ENCODE data around the gene NAV1.
"Not testable (repeated sequence)": the region's sequence is repeated elsewhere in the genome, so short reads cannot be mapped to it uniquely, and the experiment has no call there.

Gene NAV1

GRCh38 chr1:201528631-201529252 lies 10.2 kb upstream of the NAV1 start:
- DNase-seq, result no peak

DNA sequence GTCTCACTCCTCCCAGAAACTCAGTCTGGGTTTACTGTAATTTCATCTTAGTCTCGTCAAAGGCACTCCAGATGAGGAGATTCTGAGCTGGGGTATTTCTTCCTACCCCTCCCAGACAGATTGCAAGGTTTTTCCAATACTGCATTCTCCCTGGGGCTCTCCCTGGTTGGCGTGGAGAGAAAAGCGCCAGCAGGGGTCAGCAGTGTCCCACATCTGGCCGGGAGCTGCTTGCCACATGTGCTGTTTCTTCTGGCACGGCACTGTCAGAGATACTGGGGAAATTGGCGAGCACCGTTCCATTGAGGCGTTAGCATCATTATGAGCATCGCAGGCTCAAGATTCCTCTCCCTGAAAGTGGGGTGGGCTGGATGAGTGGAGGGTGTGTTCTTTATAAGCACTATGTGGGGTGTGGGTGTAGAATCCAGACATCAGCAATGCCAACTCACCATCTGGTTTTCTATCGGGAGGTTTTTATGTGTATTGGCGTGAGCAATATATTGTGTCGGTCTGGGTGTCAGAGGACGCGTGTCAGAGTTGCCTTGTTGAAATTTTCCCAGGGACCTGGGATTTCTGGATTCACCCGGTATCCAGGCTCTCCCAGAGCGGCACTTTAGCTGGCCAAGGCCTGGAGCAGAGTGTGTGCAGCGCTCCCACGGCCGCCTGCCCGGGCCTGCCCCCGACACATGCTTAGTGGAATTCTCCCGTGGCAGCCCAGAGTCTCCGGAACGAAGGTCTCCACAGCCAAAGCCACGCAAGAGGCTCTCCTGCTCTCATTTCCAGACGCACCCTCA lies 8.0 kb upstream of the NAV1 start:
- DNase-seq, result no peak

DNA sequence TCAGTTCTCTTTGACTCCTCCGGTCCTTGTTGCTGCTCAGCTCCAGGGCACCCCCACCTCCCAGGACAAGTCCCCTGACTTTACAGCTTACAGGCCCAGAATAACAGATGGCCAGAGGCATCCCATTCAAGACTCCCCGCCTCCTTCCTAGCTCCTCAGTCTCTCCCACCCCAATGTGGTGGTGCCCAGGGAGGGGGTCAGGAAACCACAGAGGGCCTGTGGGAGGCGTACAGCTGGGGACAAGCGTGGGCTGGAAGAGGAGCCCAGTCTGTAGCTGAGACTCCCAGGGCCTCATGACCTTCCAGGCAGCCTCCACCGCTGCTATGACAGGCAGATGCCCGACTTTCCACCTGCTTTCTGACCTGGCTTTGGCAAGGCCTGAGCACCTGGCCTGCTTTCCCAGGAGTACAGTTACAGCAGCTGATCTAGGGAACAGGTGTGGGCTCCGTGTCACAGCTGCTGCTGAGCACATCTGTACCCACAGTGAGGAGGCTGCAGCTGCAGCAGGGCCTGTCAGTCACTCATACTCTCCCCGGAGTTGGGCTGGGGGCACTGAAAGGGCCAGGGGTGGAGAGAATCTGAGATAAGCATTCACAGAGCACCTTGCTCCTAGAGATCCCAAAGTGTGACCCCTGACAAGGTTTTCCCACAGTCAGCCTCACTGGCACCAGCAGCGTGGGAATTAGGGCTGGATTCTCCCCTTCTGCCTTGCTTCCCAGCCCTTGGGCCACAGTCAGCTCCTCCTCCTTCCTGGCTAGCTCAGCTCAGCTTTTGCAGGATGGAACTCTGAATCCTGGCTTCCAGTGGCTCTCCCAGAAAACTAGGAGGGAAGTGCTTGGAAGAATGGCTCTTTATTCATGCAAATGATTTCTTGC lies 7.1 kb upstream of the NAV1 start:
- no peak for DNase-seq

DNA sequence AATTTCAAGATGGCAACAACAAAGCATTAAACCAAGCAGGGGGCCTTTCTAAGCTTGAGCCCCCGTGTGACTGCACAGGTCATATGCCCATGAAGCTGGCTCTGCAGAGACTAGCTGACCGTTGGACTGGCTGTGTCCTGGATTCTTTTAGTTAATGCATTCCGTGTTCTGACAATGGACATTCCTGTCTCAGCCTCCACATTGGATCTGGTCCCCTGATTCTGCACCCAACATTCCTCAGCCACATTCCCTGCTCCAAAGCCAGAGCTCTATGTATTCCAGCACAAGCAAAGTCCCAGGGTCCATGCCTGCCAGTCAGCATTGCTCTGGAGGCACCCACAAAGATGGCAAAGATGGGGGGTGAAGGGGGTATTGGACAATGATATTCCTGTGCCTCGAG lies 5.1 kb upstream of the NAV1 start:
- DNase-seq, result no peak

GRCh38 chr1:201535046-201535918 lies 3.6 kb upstream of the NAV1 start:
- no peak for DNase-seq

DNA sequence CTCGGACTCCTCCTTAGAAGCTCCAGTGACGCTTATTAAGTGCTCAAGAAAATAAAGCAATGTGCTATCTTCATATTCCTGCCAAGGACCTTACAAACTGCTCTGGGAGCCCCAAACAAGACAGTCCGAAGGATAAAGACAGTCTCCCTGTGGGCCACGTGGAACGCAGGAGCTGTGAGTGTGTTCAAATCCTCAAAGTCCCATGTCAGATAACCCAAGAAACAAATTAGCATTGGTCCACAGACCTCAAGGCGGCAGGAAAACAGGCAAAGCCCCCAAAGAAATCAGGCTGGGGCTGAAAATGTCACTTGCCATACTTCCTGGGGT lies 3.0 kb upstream of the NAV1 start:
- no peak for DNase-seq

GRCh38 chr1:201536558-201536957 lies 2.4 kb upstream of the NAV1 start:
- no peak for DNase-seq

DNA sequence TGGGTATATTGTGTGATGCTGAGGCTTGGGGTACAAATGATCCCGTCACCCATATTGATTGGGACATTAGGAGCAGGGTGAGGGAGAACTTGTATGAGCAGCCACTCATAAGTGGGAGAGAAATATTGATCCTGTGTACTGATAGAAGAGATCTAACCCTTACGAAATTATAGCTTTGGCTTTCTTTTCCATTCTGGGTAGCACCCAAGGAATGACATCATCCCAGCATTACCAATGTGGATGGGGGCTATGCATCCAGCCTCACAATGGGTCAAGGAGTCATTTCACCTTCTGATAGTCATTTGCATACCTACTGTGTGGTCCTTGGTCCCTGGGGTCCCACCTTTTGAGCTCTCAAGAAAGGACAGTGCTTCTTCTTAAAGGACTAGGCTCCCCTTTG lies 1.9 kb upstream of the NAV1 start:
- DNase-seq, result no peak

- DNase-seq, result no peak
These were observed 1.5 kb upstream of the NAV1 start for GRCh38 chr1:201537467-201537866.

DNA sequence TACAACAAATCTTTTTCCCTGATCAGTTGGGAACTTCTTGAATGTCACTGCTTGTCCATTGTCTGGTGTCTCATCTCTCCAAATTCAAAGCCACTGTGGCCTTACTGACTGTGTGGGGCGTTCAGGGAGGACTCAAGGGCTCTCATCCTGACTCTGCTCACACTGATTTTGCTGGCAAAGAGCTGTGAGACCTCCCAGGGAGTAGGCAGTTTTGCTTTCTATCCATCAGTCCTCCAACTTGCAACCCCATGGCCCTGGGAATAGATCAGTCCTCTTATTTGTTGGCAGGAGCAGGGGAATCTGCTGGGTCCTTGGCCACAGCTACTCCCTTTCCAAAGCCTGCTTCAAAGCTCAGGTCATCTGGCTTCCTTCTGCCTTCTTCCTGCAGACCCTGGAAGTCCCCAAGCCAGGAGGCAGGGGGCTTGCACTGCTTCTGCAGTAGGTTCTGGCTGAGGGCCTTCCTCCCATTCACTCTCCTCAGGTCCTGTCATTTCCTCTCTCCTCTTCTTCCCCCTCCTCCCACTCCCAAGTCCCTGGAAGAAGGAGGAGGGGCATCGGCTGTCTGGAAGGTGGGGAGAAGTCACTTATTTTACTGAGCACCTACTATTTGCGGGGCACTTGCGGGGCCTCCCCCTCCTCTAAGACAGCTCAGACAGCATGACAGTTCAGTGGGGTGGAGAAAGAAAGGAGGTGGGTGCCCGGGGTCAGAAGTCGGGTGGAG lies 876 bp upstream of the NAV1 start:
- DNase-seq, result no peak

- DNase-seq, result no peak
These were observed 869 bp downstream of the NAV1 start for GRCh38 chr1:201539561-201540431.

DNA sequence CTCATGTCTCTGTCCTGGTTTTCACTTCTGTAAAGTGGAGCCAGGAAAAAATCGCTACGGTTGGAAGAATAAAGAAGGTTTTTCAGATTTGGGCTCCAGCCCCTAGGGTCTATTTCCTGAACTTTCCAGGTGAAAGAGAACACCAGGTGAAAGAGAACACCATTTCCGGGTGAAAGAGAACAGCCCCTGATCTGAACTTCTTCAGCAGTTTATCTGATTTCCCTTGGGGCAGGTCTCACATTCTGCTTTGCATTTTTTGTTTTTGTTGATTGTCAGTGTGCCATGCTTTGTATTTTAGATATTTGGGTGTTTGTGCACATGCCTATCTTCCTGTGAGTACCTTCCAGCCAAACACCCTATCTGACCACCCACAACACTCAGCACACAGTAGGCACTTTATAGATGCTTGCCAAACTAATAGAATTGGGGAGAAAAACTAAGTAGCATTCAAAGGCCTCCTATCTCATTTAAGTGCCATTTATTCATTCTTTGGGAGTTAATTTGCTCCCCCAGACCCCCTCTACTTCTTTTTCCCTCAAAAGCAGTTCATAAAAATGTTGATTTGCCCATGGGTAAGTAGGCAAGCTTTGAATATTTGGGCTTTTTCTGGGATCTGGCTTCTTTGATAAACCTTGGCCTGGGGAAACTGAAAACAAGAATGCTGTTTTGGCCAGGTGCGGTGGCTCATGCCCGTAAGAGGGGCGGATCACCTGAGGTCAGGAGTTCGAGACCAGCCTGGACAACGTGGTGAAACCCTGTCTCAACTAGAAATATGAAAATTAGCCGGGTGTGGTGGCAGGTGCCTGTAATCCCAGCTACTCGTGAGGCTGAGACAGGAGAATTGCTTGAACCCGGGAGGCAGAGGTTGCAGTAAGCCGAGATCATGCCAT lies 2.2 kb downstream of the NAV1 start:
- no peak for DNase-seq

- no peak for DNase-seq
These were observed 3.5 kb downstream of the NAV1 start for GRCh38 chr1:201542309-201543035.

DNA sequence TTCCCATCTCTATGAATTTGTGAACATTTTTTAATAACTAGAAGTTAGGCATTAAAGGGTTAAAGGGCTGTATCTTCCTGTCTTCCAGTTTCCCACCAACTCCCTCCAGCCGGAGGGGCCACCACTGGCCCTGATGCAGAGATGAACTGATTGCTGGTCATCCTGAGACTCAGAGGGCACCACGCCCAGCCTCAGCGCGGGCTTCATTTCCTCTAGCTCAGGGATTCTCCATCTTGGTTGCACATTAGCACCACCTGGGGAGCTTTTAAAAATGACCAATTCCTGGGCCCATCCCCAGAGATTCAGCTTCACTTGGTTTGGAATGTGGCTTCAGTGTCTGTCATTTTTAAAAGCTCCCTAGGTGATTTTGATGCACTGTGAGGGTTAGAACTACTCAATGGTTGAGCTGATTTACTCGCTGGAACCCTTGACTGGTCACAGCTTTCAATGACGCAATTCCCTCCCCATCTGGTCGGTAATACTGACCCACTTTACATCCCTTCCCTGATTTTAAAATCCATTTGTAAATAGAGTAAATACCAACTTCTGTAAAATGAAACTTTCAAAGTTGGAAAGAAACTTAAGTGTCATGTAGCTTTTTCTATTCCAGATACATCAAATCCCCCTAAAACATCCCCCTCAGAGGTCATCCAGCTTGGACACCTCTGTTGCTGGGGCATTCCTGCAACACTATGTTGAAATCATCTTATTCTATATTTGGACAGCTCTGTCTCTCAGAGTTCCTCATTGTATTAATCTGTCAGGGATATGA lies 5.1 kb downstream of the NAV1 start:
- no peak for DNase-seq

GRCh38 chr1:201544710-201545109 lies 5.8 kb downstream of the NAV1 start:
- DNase-seq, result no peak

DNA sequence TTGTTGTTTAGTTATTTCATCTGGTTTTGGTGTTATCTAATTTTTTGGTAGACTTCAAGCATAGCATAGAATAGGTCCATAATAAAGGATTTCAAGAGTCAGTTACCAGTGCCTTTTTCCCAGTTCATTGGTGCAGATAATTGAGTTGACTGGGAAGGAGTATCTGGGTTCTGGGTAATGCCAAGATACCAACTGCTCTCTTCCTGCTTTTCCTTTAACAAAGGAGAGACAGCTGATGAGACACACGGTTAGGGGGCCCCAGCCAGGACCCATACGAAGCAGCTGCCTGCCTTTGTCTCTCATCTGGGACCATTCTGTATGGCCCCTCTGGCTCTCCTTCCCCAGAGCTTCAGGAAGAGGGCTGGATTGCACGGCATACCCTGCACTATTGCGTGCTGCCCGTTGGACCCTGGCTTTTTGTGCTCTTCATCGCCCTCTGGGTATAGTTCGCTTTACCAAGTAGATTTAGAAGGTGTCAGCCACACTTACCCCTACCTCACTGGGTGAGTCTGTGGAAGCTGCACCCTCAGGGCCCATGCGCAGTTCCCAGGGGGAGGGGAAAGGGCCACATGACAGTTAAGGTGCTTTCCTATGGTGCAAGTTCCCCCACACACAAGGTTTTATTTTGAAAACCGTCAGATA lies 7.0 kb downstream of the NAV1 start:
- no peak for DNase-seq

GRCh38 chr1:201549522-201549921 lies 10.6 kb downstream of the NAV1 start:
- DNase-seq, result not testable (repeated sequence)

GRCh38 chr1:201551096-201551495 lies 12.2 kb downstream of the NAV1 start:
- DNase-seq, result no peak
